GM23248 (cell line): ENCODE results near the gene LHX1.

Experiments
- EZH2 ChIP-seq: fragments of 200-600 bp; sonication (generic); IDR thresholded peaks from 2 replicates; pipeline ENCODE4 v1.6.1; 2018; ENCODE audit warnings: antibody characterized with exemption, mild to moderate bottlenecking; ENCODE audit not compliant: insufficient read depth, poor library complexity, severe bottlenecking
- EZH2phosphoT487 ChIP-seq: fragments of 200-600 bp; sonication (generic); IDR thresholded peaks from 2 replicates; pipeline ENCODE4 v1.6.1; 2018; ENCODE audit warnings: antibody characterized with exemption, moderate library complexity, mild to moderate bottlenecking, low read depth; ENCODE audit not compliant: insufficient read depth

- TF ChIP-seq EZH2 (no peak), EZH2phosphoT487 (no peak)
Measured at GRCh38 chr17:36889770-36890349, 47.4 kb upstream of the LHX1 start.
